ENCODE data around the gene KMT2C. TPM values are rescaled to one million over a fixed set of nuclear protein-coding genes. Genes with fewer than 3 reads are reported as not detected.
"Not testable (repeated sequence)": the region's sequence is repeated elsewhere in the genome, so short reads cannot be mapped to it uniquely, and the experiment has no call there.

KMT2C gene
- total RNA-seq, 1 donor from 2014 or later = 71.8 TPM

- Mint-ChIP-seq H3K9me3 (ENCODE audit: unreplicated experiment) (no peaks in the 10 kb centered on the region), H3K36me3 (ENCODE audit: unreplicated experiment) (no peaks in the 10 kb centered on the region), H3K27ac (ENCODE audit: unreplicated experiment) (no peak overlapping the region), H3K27me3 (ENCODE audit: unreplicated experiment) (no peaks in the 10 kb centered on the region), H3K4me1 (ENCODE audit: unreplicated experiment) (no peaks in the 10 kb centered on the region), H3K4me3 (ENCODE audit: unreplicated experiment) (no peak overlapping the region)
- no peak for DNase-seq (ENCODE audit: extremely low spot score, unreplicated experiment)
- TF ChIP-seq, protein P1, sequence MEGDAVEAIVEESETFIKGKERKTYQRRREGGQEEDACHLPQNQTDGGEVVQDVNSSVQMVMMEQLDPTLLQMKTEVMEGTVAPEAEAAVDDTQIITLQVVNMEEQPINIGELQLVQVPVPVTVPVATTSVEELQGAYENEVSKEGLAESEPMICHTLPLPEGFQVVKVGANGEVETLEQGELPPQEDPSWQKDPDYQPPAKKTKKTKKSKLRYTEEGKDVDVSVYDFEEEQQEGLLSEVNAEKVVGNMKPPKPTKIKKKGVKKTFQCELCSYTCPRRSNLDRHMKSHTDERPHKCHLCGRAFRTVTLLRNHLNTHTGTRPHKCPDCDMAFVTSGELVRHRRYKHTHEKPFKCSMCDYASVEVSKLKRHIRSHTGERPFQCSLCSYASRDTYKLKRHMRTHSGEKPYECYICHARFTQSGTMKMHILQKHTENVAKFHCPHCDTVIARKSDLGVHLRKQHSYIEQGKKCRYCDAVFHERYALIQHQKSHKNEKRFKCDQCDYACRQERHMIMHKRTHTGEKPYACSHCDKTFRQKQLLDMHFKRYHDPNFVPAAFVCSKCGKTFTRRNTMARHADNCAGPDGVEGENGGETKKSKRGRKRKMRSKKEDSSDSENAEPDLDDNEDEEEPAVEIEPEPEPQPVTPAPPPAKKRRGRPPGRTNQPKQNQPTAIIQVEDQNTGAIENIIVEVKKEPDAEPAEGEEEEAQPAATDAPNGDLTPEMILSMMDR (IDR thresholded peaks at IDR 0.05) = no peak
Observed at GRCh38 chr7:152477079-152477478, 41.3 kb upstream of the KMT2C start.

DNA sequence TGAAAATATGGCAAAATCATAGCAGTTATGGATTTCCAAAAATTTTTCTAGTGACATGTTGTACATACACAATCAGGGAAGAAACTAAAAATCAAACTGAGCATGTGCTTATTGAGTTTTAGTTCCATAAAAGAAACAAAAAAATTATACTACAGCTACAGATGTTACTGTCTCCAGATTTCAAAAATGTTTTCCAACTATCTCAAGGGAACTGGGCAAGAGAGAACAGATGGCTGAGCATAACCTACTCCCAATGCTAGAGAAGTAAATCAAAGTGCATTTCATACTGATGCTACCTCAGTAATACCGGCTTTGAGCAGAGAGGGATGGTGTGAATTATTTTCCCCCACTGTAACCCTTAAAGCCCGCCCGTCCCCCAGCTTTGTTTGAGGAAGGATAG lies 40.7 kb upstream of the KMT2C start:
- no peaks in the 10 kb centered on the region for H3K27me3 Mint-ChIP-seq (ENCODE audit: unreplicated experiment)
- no peak for DNase-seq (ENCODE audit: extremely low spot score, unreplicated experiment)
- TF ChIP-seq, protein P1 (IDR thresholded peaks at IDR 0.05) = no peak

GRCh38 chr7:152471023-152471620 lies 35.3 kb upstream of the KMT2C start:
- DNase-seq (ENCODE audit: extremely low spot score, unreplicated experiment); H3K4me3 Mint-ChIP-seq (ENCODE audit: unreplicated experiment); H3K9me3 Mint-ChIP-seq (ENCODE audit: unreplicated experiment); H3K27ac Mint-ChIP-seq (ENCODE audit: unreplicated experiment); H3K4me1 Mint-ChIP-seq (ENCODE audit: unreplicated experiment); H3K27me3 Mint-ChIP-seq (ENCODE audit: unreplicated experiment); H3K36me3 Mint-ChIP-seq (ENCODE audit: unreplicated experiment): not testable (repeated sequence)

More for the DNA sequence above, 40.7 kb upstream of the KMT2C start:
- Mint-ChIP-seq H3K4me3 (ENCODE audit: unreplicated experiment) (no peak overlapping the region), H3K36me3 (ENCODE audit: unreplicated experiment) (no peaks in the 10 kb centered on the region), H3K9me3 (ENCODE audit: unreplicated experiment) (no peaks in the 10 kb centered on the region), H3K27ac (ENCODE audit: unreplicated experiment) (no peak overlapping the region), H3K4me1 (ENCODE audit: unreplicated experiment) (no peaks in the 10 kb centered on the region)

DNA sequence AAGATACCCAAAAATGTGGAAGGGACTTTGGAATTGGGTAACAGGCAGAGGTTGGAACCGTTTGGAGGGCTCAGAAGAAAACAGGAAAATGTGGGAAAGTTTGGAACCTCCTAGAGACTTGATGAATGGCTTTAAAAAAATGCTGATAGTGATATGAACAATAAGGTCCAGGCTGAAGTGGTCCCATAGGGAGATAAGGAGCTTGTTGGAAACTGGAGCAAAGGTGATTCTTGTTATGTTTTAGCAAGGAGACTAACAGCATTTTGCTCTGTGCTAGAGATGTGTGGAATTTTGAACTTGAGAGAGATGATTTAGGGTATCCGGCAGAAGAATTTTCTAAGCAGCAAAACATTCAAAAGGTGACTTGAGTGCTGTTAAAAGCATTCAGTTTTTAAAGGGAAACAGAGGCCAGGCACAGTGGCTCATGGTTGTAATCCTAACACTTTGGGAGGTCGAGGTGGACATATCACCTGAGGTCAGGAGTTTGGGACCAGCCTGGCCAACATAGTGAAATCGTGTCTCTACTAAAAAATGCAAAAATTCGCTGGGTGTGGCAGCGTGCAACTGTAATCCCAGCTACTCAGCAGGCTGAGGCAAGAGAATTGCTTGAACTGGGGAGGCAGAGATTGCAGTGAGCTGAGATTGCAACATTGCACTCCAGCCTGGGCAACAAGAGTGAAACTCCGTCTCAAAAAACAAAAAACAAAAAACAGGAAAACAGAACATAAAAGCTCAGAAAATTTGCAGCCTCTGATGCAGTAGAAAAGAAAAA lies 34.6 kb upstream of the KMT2C start:
- not testable (repeated sequence) for H3K9me3 Mint-ChIP-seq (ENCODE audit: unreplicated experiment); H3K4me1 Mint-ChIP-seq (ENCODE audit: unreplicated experiment); H3K27ac Mint-ChIP-seq (ENCODE audit: unreplicated experiment); H3K4me3 Mint-ChIP-seq (ENCODE audit: unreplicated experiment); H3K36me3 Mint-ChIP-seq (ENCODE audit: unreplicated experiment); H3K27me3 Mint-ChIP-seq (ENCODE audit: unreplicated experiment); DNase-seq (ENCODE audit: extremely low spot score, unreplicated experiment)

GRCh38 chr7:152469576-152469975 lies 33.8 kb upstream of the KMT2C start:
- not testable (repeated sequence) for H3K36me3 Mint-ChIP-seq (ENCODE audit: unreplicated experiment); H3K9me3 Mint-ChIP-seq (ENCODE audit: unreplicated experiment); H3K27me3 Mint-ChIP-seq (ENCODE audit: unreplicated experiment); H3K4me3 Mint-ChIP-seq (ENCODE audit: unreplicated experiment); H3K27ac Mint-ChIP-seq (ENCODE audit: unreplicated experiment); DNase-seq (ENCODE audit: extremely low spot score, unreplicated experiment); H3K4me1 Mint-ChIP-seq (ENCODE audit: unreplicated experiment)

DNA sequence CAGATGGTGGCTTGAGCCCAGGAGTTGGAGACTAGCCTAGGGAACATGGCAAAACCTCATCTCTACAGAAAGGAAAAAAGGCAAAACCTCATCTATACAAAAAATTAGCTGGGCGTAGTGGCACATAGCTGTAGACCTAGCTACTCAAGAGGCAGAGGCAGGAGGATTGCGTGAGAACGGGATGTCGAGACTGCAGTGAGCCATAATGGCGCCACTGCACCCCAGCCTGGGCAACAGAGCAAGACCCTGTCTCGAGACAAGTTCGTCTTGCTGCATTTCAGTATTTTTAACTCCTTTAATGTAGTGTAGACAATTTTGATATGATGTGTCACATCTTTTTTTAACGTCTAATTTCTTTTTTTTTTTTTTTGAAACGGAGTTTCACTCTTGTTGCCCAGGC lies 31.4 kb upstream of the KMT2C start:
- DNase-seq (ENCODE audit: extremely low spot score, unreplicated experiment) = no peak
- no peak overlapping the region for H3K4me3 Mint-ChIP-seq (ENCODE audit: unreplicated experiment)
- no peaks in the 10 kb centered on the region for H3K36me3 Mint-ChIP-seq (ENCODE audit: unreplicated experiment)
- no peaks in the 10 kb centered on the region for H3K27me3 Mint-ChIP-seq (ENCODE audit: unreplicated experiment)
- H3K27ac Mint-ChIP-seq (ENCODE audit: unreplicated experiment) = no peak overlapping the region
- TF ChIP-seq, protein P1 (IDR thresholded peaks at IDR 0.05) = no peak
- peaks cover 14% of the 10 kb centered on the region for H3K4me1 Mint-ChIP-seq (ENCODE audit: unreplicated experiment)
- no peaks in the 10 kb centered on the region for H3K9me3 Mint-ChIP-seq (ENCODE audit: unreplicated experiment)
